Stimulated activated CD8-positive, alpha-beta memory T cell treated with anti-CD3 and anti-CD28 coated beads, Interleukin-12 subunit alpha, Interleukin-12 subunit beta, amount 100 ng/mL, for 24 hours (primary cell): ENCODE results near the gene RINL.
"Not testable (repeated sequence)": the region's sequence is repeated elsewhere in the genome, so short reads cannot be mapped to it uniquely, and the experiment has no call there.

Experiments
- DNase-seq: peaks from one replicate; pipeline ENCODE4 v3.0.0-alpha.2; 2020; ENCODE audit errors: extremely low read depth

Gene RINL

DNA sequence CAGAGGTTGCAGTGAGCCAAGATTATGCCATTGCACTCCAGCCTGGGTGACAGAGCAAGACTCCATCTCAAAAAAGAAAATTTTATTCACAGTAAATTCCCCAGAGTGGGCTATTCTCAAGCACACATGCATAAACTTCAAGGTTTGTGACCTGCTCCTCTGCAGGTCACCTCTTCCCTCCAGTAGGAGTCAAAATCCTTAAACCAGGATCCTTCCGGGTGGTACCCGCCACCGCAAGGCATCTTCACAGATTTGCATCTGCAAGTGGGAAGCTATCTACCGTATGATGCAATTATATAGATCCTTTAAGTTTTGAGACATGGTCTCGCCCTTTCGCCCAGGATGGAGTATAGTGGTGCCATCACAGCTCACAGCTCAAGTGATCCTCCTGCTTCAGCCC is 43.5 kb downstream of the RINL start:
- DNase-seq = no peak

GRCh38 chr19:38834104-38834490 is 44.0 kb downstream of the RINL start:
- DNase-seq = no peak

DNA sequence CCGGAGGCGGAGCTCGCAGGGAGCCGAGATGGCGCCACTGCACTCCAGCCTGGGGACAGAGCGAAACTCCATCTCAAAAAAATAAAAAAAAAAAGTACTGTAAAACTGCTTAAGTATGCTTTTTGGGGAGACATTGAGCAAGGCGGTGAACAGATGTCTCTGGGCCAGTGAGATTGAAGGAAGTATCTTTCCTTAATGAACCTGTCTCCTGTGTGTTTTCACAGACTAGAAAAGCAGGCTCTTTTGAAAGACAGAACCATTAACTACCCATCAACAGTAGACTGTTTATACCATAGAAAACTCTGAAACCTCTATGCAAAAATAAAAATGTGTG is 45.0 kb downstream of the RINL start:
- DNase-seq = no peak

DNA sequence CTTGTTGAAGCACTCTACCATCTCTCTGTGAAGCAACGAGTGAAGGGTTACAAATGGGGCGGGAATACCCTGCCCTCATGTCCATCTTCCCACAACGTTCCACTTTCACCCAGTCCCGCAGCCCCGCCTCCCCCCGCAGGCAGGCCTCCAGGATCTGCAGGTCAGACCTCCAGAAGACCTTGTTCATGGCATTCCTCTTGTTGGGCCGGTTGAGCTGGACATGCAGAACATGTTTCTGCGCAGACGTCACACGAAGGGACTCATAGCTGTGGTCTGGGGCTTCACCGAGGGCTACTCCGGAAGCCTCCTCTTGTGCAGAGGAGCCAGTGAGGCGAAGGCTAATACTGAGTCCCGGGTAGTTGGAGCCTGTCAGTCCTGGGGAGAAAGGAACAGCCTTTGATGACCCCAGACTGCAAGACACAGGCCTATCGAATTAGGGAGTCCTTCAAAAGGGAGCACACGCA is 46.9 kb downstream of the RINL start:
- no peak for DNase-seq

DNA sequence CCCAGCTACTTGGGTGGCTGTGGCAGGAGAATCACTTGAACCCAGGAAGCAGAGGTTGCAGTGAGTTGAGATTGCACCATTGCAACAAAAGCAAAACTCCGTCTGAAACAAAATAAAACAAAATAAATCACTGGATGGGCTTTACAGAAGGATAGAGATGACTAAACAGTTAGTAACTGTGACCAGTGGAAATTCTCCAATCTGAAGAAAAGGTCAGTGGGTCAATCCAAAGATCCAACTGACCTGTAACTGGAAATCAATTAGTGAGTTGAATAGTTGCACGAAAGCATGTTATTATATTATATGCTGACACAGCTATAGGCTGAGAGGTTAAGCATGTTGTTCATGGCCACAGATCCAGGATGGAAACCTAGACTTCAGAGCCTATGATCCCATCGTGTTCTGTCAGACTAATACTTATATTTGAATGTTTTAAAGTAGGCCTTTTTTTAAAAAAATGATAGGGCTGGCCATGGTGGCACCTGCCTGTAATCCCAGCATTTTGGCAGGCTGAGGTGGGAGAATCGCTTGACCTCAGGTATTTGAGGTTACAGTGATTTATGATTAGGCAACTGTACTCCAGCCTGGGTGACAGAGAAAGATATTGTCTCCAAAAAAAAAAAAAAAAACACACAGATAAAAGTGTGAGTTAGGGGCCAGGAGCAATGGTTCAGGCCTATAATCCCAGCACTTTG is 47.9 kb downstream of the RINL start:
- no peak for DNase-seq

- not testable (repeated sequence) for DNase-seq
Measured at GRCh38 chr19:38829203-38829602, 48.9 kb downstream of the RINL start.

- DNase-seq = no peak
Measured at GRCh38 chr19:38826856-38827551, 51.1 kb downstream of the RINL start.

GRCh38 chr19:38825936-38826335 is 52.1 kb downstream of the RINL start:
- DNase-seq = not testable (repeated sequence)

GRCh38 chr19:38821230-38821825 is 56.7 kb downstream of the RINL start:
- DNase-seq = not testable (repeated sequence)

GRCh38 chr19:38819231-38819920 is 58.7 kb downstream of the RINL start:
- DNase-seq = no peak
